ENCODE measurements around the gene DUSP2.

Gene DUSP2

GRCh38 chr2:96103761-96104486 lies 41.3 kb downstream of the DUSP2 start:
- Histone ChIP-seq H3K9me3 (ENCODE audit: control insufficient read depth, insufficient read depth, low read length) (no peaks in the 10 kb centered on the region), H3K27ac (ENCODE audit: low read depth, low read length) (no peak overlapping the region), H3K36me3 (ENCODE audit: control insufficient read depth, insufficient read depth, low read length) (no peaks in the 10 kb centered on the region), H3K4me1 (ENCODE audit: control insufficient read depth, insufficient read depth, low read length) (peaks cover 13% of the 10 kb centered on the region), H3K9ac (ENCODE audit: low read depth, low read length) (no peak overlapping the region), H3K4me3 (ENCODE audit: low read depth, low read length) (no peak overlapping the region), H3K27me3 (ENCODE audit: control insufficient read depth, insufficient read depth, low read length) (no peaks in the 10 kb centered on the region)

DNA sequence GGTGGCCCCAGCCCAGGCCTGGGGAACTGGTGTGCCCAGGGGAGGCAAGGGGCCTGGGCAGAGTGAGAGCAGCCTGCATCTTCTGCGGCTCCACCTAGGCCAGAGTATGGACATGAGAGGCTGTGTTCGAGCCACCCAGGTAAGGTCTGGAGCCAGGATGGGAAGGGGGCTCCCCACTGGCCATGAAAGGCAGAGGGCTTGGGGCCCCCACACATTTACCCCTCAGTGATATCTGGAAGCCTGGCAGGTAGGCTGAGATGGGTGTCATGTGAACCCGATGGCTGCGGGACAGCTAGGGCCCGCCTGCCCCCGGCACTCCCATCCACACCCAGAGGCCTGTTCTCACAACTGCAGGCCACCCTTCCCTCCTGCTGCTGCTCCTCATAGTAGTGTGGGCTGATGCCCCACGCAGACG lies 42.0 kb downstream of the DUSP2 start:
- H3K9ac ChIP-seq (ENCODE audit: low read depth, low read length), result no peak overlapping the region

GRCh38 chr2:96102596-96103186 lies 42.5 kb downstream of the DUSP2 start:
- peaks cover 3% of the 10 kb centered on the region; the same call in 1 of the 2 replicates for H3K4me1 ChIP-seq (ENCODE audit: control insufficient read depth, insufficient read depth, low read length)
- H3K9ac ChIP-seq (ENCODE audit: low read depth, low read length), result no peak overlapping the region
- H3K9me3 ChIP-seq (ENCODE audit: control insufficient read depth, insufficient read depth, low read length), result no peaks in the 10 kb centered on the region
- H3K36me3 ChIP-seq (ENCODE audit: control insufficient read depth, insufficient read depth, low read length), result no peaks in the 10 kb centered on the region
- no peak overlapping the region for H3K4me3 ChIP-seq (ENCODE audit: low read depth, low read length)
- no peak overlapping the region for H3K27ac ChIP-seq (ENCODE audit: low read depth, low read length)
- no peaks in the 10 kb centered on the region for H3K27me3 ChIP-seq (ENCODE audit: control insufficient read depth, insufficient read depth, low read length)

More for the DNA sequence above, 42.0 kb downstream of the DUSP2 start:
- Histone ChIP-seq H3K27me3 (ENCODE audit: control insufficient read depth, insufficient read depth, low read length) (no peaks in the 10 kb centered on the region), H3K36me3 (ENCODE audit: control insufficient read depth, insufficient read depth, low read length) (no peaks in the 10 kb centered on the region), H3K9me3 (ENCODE audit: control insufficient read depth, insufficient read depth, low read length) (no peaks in the 10 kb centered on the region), H3K4me3 (ENCODE audit: low read depth, low read length) (no peak overlapping the region), H3K27ac (ENCODE audit: low read depth, low read length) (no peak overlapping the region), H3K4me1 (ENCODE audit: control insufficient read depth, insufficient read depth, low read length) (peaks cover 6% of the 10 kb centered on the region)

DNA sequence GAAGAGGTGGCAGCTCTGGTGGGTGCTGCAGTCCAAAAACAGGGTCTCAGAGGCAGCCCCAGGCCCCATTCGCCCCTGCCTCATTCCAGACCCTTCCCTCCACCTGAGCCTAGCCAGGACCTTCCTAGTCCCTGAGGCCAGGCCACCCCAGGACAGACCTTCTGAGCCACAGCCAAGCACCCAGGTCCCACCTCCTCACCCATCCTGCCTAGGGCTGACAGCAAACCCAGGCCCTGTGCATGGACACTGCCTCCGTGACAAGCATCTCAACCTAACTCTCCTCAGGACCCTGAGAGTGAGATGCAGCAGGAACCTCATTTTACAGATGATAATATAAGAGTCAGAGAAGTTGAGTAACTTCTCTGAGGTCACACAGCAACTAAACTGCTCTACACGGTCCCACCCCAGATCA lies 44.3 kb downstream of the DUSP2 start:
- H3K9me3 ChIP-seq (ENCODE audit: control insufficient read depth, insufficient read depth, low read length), result no peaks in the 10 kb centered on the region
- H3K4me1 ChIP-seq (ENCODE audit: control insufficient read depth, insufficient read depth, low read length), result peaks cover 3% of the 10 kb centered on the region; the same call in 1 of the 2 replicates
- H3K36me3 ChIP-seq (ENCODE audit: control insufficient read depth, insufficient read depth, low read length), result no peaks in the 10 kb centered on the region
- no peaks in the 10 kb centered on the region for H3K27me3 ChIP-seq (ENCODE audit: control insufficient read depth, insufficient read depth, low read length)
- H3K9ac ChIP-seq (ENCODE audit: low read depth, low read length), result no peak overlapping the region
- no peak overlapping the region for H3K4me3 ChIP-seq (ENCODE audit: low read depth, low read length)
- H3K27ac ChIP-seq (ENCODE audit: low read depth, low read length), result no peak overlapping the region

- Histone ChIP-seq H3K27ac (ENCODE audit: low read depth, low read length) (no peak overlapping the region), H3K9ac (ENCODE audit: low read depth, low read length) (no peak overlapping the region), H3K4me1 (ENCODE audit: control insufficient read depth, insufficient read depth, low read length) (peaks cover 3% of the 10 kb centered on the region; the same call in 1 of the 2 replicates), H3K27me3 (ENCODE audit: control insufficient read depth, insufficient read depth, low read length) (no peaks in the 10 kb centered on the region), H3K4me3 (ENCODE audit: low read depth, low read length) (no peak overlapping the region), H3K36me3 (ENCODE audit: control insufficient read depth, insufficient read depth, low read length) (no peaks in the 10 kb centered on the region), H3K9me3 (ENCODE audit: control insufficient read depth, insufficient read depth, low read length) (no peaks in the 10 kb centered on the region)
These were observed 45.1 kb downstream of the DUSP2 start for GRCh38 chr2:96099861-96100798.

GRCh38 chr2:96098900-96099590 lies 46.2 kb downstream of the DUSP2 start:
- no peaks in the 10 kb centered on the region for H3K36me3 ChIP-seq (ENCODE audit: control insufficient read depth, insufficient read depth, low read length)
- H3K27ac ChIP-seq (ENCODE audit: low read depth, low read length), result no peak overlapping the region
- peaks cover 3% of the 10 kb centered on the region; the same call in 1 of the 2 replicates for H3K4me1 ChIP-seq (ENCODE audit: control insufficient read depth, insufficient read depth, low read length)
- H3K4me3 ChIP-seq (ENCODE audit: low read depth, low read length), result no peak overlapping the region
- no peaks in the 10 kb centered on the region for H3K27me3 ChIP-seq (ENCODE audit: control insufficient read depth, insufficient read depth, low read length)
- H3K9me3 ChIP-seq (ENCODE audit: control insufficient read depth, insufficient read depth, low read length), result no peaks in the 10 kb centered on the region
- H3K9ac ChIP-seq (ENCODE audit: low read depth, low read length), result no peak overlapping the region

- H3K27me3 ChIP-seq (ENCODE audit: control insufficient read depth, insufficient read depth, low read length), result no peaks in the 10 kb centered on the region
- no peak overlapping the region for H3K9ac ChIP-seq (ENCODE audit: low read depth, low read length)
- no peak overlapping the region for H3K27ac ChIP-seq (ENCODE audit: low read depth, low read length)
- no peak overlapping the region for H3K4me3 ChIP-seq (ENCODE audit: low read depth, low read length)
- H3K4me1 ChIP-seq (ENCODE audit: control insufficient read depth, insufficient read depth, low read length), result peaks cover 3% of the 10 kb centered on the region; the same call in 1 of the 2 replicates
- no peaks in the 10 kb centered on the region for H3K36me3 ChIP-seq (ENCODE audit: control insufficient read depth, insufficient read depth, low read length)
- H3K9me3 ChIP-seq (ENCODE audit: control insufficient read depth, insufficient read depth, low read length), result no peaks in the 10 kb centered on the region
These were observed 47.1 kb downstream of the DUSP2 start for GRCh38 chr2:96097951-96098823.

DNA sequence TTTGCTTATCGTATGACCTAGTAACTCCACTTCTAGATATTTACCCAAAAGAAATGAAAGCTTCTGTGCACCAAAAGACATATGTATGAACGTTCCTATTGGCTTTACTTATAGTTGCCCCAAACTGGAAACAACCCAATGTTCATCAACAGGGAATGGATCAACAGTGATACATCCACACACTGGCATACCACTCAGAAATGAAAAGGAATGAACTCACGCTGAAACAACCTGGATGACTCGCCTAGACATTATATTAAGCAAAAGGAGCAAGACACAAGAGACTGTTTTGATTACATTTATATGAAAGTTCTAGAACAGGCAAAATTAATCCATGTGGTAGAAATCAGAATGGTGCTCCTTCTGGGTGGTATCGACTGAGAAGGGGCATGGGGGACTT lies 47.8 kb downstream of the DUSP2 start:
- no peak overlapping the region for H3K9ac ChIP-seq (ENCODE audit: low read depth, low read length)
- H3K4me1 ChIP-seq (ENCODE audit: control insufficient read depth, insufficient read depth, low read length), result peaks cover 5% of the 10 kb centered on the region; the same call in 1 of the 2 replicates
- H3K36me3 ChIP-seq (ENCODE audit: control insufficient read depth, insufficient read depth, low read length), result no peaks in the 10 kb centered on the region
- H3K4me3 ChIP-seq (ENCODE audit: low read depth, low read length), result no peak overlapping the region
- H3K27me3 ChIP-seq (ENCODE audit: control insufficient read depth, insufficient read depth, low read length), result no peaks in the 10 kb centered on the region
- no peak overlapping the region for H3K27ac ChIP-seq (ENCODE audit: low read depth, low read length)
- no peaks in the 10 kb centered on the region for H3K9me3 ChIP-seq (ENCODE audit: control insufficient read depth, insufficient read depth, low read length)

DNA sequence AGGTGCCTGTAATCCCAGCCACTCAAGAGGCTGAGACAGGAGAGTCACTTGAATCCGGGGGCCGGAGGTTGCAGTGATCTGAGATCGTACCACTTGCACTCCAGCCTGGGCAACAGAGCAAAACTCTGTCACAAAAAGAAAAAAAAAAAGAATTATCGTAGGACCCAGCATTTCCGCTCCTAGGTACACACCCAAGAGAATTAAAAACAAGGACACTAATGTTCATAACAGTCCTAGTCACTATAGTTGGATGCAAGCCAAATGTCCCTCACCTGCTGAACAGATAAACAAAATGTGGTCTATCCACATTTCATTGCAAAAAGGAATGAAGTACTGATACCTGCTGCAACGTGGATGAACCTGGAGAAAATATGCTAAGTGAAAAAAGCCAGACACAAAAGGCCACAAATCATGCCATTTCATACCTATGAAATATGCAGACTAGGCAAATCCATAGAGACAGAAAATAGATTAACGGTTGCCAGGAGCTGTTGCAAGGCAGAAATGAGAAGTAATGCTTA lies 50.1 kb downstream of the DUSP2 start:
- no peaks in the 10 kb centered on the region for H3K9me3 ChIP-seq (ENCODE audit: control insufficient read depth, insufficient read depth, low read length)
- no peaks in the 10 kb centered on the region for H3K27me3 ChIP-seq (ENCODE audit: control insufficient read depth, insufficient read depth, low read length)
- no peak overlapping the region for H3K27ac ChIP-seq (ENCODE audit: low read depth, low read length)
- no peak overlapping the region for H3K9ac ChIP-seq (ENCODE audit: low read depth, low read length)
- peaks cover 14% of the 10 kb centered on the region for H3K4me1 ChIP-seq (ENCODE audit: control insufficient read depth, insufficient read depth, low read length)
- no peaks in the 10 kb centered on the region for H3K36me3 ChIP-seq (ENCODE audit: control insufficient read depth, insufficient read depth, low read length)
- no peak overlapping the region for H3K4me3 ChIP-seq (ENCODE audit: low read depth, low read length)
